ENCODE results near the gene LAMA2. TPM values are rescaled to one million over a fixed set of nuclear protein-coding genes. Genes with fewer than 3 reads are reported as not detected.

LAMA2 gene
- total RNA-seq, 1 donor from 2014 or later, result 1.4 TPM

DNA sequence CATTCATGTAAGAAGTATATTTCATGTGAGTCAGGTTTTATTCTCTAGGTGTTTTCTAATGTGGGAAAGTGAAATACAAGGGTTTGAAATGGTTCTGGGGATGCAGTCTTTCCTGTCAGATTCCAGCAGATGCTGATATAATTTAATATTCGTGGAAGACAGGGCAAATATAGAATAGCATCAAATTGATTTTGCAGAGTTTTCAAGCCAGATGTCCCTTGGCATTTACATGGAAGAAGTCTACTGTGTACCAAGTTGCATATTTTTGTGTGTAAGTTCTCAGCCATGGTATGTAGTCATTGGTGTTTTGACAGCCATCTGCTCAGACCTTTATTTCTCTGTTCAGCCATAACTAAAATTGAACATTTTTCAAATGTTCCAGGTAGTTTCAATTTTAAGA, 143.7 kb downstream of the LAMA2 start:
- TF ChIP-seq, protein P1, sequence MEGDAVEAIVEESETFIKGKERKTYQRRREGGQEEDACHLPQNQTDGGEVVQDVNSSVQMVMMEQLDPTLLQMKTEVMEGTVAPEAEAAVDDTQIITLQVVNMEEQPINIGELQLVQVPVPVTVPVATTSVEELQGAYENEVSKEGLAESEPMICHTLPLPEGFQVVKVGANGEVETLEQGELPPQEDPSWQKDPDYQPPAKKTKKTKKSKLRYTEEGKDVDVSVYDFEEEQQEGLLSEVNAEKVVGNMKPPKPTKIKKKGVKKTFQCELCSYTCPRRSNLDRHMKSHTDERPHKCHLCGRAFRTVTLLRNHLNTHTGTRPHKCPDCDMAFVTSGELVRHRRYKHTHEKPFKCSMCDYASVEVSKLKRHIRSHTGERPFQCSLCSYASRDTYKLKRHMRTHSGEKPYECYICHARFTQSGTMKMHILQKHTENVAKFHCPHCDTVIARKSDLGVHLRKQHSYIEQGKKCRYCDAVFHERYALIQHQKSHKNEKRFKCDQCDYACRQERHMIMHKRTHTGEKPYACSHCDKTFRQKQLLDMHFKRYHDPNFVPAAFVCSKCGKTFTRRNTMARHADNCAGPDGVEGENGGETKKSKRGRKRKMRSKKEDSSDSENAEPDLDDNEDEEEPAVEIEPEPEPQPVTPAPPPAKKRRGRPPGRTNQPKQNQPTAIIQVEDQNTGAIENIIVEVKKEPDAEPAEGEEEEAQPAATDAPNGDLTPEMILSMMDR (IDR thresholded peaks at IDR 0.05; ENCODE audit: insufficient read depth, low read length, poor library complexity, severe bottlenecking), result no peak
- Histone ChIP-seq H3K27me3 (ENCODE audit: control insufficient read depth, insufficient read depth, low read length) (no peaks in the 10 kb centered on the region), H3K36me3 (ENCODE audit: control insufficient read depth, insufficient read depth, low read length) (no peaks in the 10 kb centered on the region), H3K4me3 (ENCODE audit: low read depth, low read length) (no peak overlapping the region)
- DNase-seq (ENCODE audit: low read depth), result no peak

DNA sequence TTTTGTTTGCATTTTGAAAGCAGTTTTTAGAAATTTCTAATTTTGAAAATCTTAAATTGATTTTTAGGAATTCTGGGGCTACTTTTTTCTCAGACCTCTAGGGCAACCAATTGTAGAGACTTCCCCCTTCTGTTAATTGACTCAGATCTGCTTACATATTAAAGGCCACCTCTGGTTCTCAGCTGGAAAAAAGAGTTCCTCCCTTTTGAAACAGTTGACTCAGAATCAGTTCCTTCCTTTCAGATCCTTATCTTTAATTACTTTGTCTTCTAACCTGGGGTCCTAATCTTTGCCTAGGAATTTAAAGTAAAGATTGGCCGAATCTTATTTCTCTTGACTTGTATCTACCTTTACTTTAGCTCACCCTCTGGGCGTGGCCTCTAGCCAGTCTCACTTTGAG, 146.8 kb downstream of the LAMA2 start:
- TF ChIP-seq, protein P1 (IDR thresholded peaks at IDR 0.05; ENCODE audit: insufficient read depth, low read length, poor library complexity, severe bottlenecking), result no peak
- Histone ChIP-seq H3K4me3 (ENCODE audit: low read depth, low read length) (no peak overlapping the region), H3K36me3 (ENCODE audit: control insufficient read depth, insufficient read depth, low read length) (no peaks in the 10 kb centered on the region), H3K27me3 (ENCODE audit: control insufficient read depth, insufficient read depth, low read length) (no peaks in the 10 kb centered on the region)
- DNase-seq (ENCODE audit: low read depth), result no peak

DNA sequence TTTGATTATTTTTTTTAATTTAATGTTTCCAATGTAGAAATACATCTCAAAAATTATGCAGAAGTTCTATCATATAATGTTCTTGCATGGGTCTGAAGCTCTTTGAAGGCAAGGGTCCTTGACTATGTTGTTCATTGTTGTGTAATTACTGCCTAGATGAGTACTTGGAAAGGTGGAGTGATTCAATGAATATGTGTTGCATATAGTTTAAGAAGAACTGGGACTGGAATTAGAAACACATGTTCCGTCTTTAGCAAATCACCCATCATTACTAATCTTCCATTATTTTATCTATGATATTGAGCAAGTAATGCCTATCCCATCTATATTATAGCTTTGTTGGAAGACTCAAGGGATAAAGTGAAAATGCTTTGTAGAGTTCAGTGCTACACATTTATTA, 147.3 kb downstream of the LAMA2 start:
- H3K27me3 ChIP-seq (ENCODE audit: control insufficient read depth, insufficient read depth, low read length), result no peaks in the 10 kb centered on the region
- H3K4me3 ChIP-seq (ENCODE audit: low read depth, low read length), result no peak overlapping the region
- TF ChIP-seq, protein P1 (IDR thresholded peaks at IDR 0.05; ENCODE audit: insufficient read depth, low read length, poor library complexity, severe bottlenecking), result no peak
- H3K36me3 ChIP-seq (ENCODE audit: control insufficient read depth, insufficient read depth, low read length), result no peaks in the 10 kb centered on the region
- no peak for DNase-seq (ENCODE audit: low read depth)

DNA sequence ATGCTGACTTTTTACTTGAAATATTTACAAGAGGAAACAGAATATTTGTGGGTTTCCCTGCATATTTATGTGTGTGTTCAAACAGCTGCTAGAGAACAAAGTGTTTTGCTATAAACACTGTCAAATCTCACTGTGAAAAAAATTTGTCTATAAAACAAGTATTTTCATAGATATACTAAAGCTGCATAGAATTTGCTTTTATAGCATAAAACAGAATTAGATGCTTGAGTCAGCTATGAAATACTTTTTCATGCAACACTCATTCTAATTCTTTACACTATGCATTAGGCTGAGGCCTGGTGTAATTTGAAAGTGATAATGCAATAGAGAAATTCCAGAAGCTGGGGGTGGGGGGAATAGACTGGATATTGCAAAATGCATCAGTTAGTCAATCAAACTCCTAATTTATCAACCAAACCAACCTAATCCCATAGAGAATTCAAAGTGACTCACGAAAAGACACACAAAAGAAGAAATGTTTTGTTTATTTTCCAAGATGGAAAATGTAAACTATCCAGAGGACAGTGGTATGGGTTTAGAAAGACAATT, 148.2 kb downstream of the LAMA2 start:
- H3K36me3 ChIP-seq (ENCODE audit: control insufficient read depth, insufficient read depth, low read length), result no peaks in the 10 kb centered on the region
- H3K4me3 ChIP-seq (ENCODE audit: low read depth, low read length), result no peak overlapping the region
- no peaks in the 10 kb centered on the region for H3K27me3 ChIP-seq (ENCODE audit: control insufficient read depth, insufficient read depth, low read length)
- TF ChIP-seq, protein P1 (IDR thresholded peaks at IDR 0.05; ENCODE audit: insufficient read depth, low read length, poor library complexity, severe bottlenecking), result no peak
- no peak for DNase-seq (ENCODE audit: low read depth)

DNA sequence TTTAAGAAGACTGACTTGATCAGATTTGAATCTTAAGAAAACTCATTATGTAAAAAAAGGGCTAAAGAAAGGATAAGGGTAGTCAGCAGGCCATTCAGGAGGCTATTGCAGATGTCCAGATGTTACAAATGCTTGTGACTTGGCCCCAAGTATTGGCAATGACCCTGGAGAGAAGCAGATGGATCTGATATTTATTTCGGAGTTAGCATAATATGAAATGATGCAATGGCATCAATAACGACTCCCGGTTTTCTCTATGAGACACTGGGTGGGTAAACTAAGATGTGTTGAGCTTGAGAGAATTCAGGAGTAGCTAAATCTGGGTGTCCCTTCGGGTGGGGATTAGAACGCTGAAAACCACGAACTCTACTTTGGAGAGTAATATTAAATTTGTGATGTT, 149.7 kb downstream of the LAMA2 start:
- Histone ChIP-seq H3K36me3 (ENCODE audit: control insufficient read depth, insufficient read depth, low read length) (no peaks in the 10 kb centered on the region), H3K27me3 (ENCODE audit: control insufficient read depth, insufficient read depth, low read length) (no peaks in the 10 kb centered on the region), H3K4me3 (ENCODE audit: low read depth, low read length) (no peak overlapping the region)
- TF ChIP-seq, protein P1 (IDR thresholded peaks at IDR 0.05; ENCODE audit: insufficient read depth, low read length, poor library complexity, severe bottlenecking), result no peak
- no peak for DNase-seq (ENCODE audit: low read depth)

DNA sequence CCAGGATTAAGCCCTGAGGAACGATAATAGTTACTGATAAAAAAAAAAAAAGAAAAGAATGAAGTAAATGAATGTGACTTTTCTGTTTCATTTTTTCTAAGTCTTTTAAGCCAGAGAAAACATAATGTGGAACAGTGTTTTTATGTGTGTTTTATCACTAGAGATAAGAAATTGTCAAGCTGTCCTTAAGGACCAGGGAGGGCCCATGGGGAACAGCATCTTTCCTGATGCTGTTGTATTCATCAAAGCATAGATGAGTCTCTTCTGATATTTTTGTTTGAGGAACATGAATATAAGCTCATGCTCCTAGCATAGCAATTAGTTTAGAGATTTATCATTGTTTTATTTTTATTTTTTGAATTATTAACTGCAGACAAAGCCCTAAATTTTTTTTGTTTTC, 150.2 kb downstream of the LAMA2 start:
- H3K36me3 ChIP-seq (ENCODE audit: control insufficient read depth, insufficient read depth, low read length), result no peaks in the 10 kb centered on the region
- TF ChIP-seq, protein P1 (IDR thresholded peaks at IDR 0.05; ENCODE audit: insufficient read depth, low read length, poor library complexity, severe bottlenecking), result no peak
- H3K4me3 ChIP-seq (ENCODE audit: low read depth, low read length), result no peak overlapping the region
- H3K27me3 ChIP-seq (ENCODE audit: control insufficient read depth, insufficient read depth, low read length), result no peaks in the 10 kb centered on the region
- DNase-seq (ENCODE audit: low read depth), result no peak

All from kidney epithelial cell (primary cell).